ENCODE results near the gene SLC9A3.

The SLC9A3 gene

DNA sequence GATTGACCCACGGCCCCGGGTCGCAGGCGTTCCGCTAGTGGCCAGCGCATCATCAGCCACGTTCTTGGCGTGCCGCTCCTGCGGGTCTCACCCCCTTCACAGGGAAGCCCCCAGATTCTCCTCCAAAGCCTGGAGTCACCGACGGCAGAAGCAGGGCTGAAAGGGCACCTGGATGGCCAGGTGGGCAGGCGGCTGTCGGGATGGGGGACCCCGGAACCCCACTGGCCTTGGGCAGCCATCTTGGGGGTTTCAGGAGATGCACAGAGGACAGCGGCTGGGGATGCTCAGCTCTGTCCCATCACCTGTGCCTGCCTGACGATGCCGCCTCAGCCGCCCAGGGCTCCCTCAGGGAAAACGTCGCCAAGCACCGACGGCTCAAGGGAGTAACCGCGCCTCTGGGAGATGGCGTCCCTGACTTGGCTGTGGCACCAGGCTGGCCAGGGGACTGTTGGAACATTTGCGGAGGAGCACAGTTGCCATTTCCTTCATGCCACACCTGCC is 14.1 kb upstream of the SLC9A3 start:
- DNase-seq, result no peak
- ATAC-seq (ENCODE audit: insufficient read depth, low read depth), result no peak
- no peak for TF ChIP-seq CTCF (IDR thresholded peaks at IDR 0.05; ENCODE audit: borderline replicate concordance, extremely low read depth, low read length, poor library complexity, severe bottlenecking)
- TF ChIP-seq EZH2 (IDR thresholded peaks at IDR 0.05; ENCODE audit: borderline replicate concordance, low read depth, low read length, severe bottlenecking), result no peak

GRCh38 chr5:537621-538071 is 13.4 kb upstream of the SLC9A3 start:
- Histone ChIP-seq H2AFZ (ENCODE audit: low read depth, low read length) (no peak overlapping the region), H3K4me3 (ENCODE audit: low read depth in 1 of 2, low read length in 2 of 2) (no peak overlapping the region), H3K79me2 (ENCODE audit: insufficient read depth, low read length) (no peaks in the 10 kb centered on the region), H3K9ac (ENCODE audit: low read depth, low read length) (no peak overlapping the region), H3K36me3 (ENCODE audit: insufficient read depth, low read length) (no peaks in the 10 kb centered on the region), H3K4me1 (ENCODE audit: insufficient read depth, low read length) (no peaks in the 10 kb centered on the region), H3K4me2 (ENCODE audit: insufficient read depth, low read length) (no peak overlapping the region), H3K27ac (ENCODE audit: low read length) (no peak overlapping the region), H3K27me3 (ENCODE audit: insufficient read depth, low read length, poor library complexity) (no peaks in the 10 kb centered on the region), H4K20me1 (ENCODE audit: insufficient read depth, low read length) (no peaks in the 10 kb centered on the region), H3K9me3 (ENCODE audit: insufficient read depth, low read length, severe bottlenecking) (no peaks in the 10 kb centered on the region)
- TF ChIP-seq CTCF (IDR thresholded peaks at IDR 0.05; ENCODE audit: borderline replicate concordance, extremely low read depth, low read length, poor library complexity, severe bottlenecking) (no peak), EZH2 (IDR thresholded peaks at IDR 0.05; ENCODE audit: borderline replicate concordance, low read depth, low read length, severe bottlenecking) (no peak)
- ATAC-seq (ENCODE audit: insufficient read depth, low read depth) (no peak), DNase-seq (no peak)

More for the DNA sequence above, 14.1 kb upstream of the SLC9A3 start:
- Histone ChIP-seq H3K27ac (ENCODE audit: low read length) (no peak overlapping the region), H3K4me2 (ENCODE audit: insufficient read depth, low read length) (no peak overlapping the region), H3K4me1 (ENCODE audit: insufficient read depth, low read length) (no peaks in the 10 kb centered on the region), H3K9ac (ENCODE audit: low read depth, low read length) (no peak overlapping the region), H4K20me1 (ENCODE audit: insufficient read depth, low read length) (no peaks in the 10 kb centered on the region), H3K27me3 (ENCODE audit: insufficient read depth, low read length, poor library complexity) (no peaks in the 10 kb centered on the region), H2AFZ (ENCODE audit: low read depth, low read length) (no peak overlapping the region), H3K36me3 (ENCODE audit: insufficient read depth, low read length) (no peaks in the 10 kb centered on the region), H3K79me2 (ENCODE audit: insufficient read depth, low read length) (no peaks in the 10 kb centered on the region), H3K9me3 (ENCODE audit: insufficient read depth, low read length, severe bottlenecking) (no peaks in the 10 kb centered on the region), H3K4me3 (ENCODE audit: low read depth in 1 of 2, low read length in 2 of 2) (no peak overlapping the region)

- no peak for DNase-seq
- no peaks in the 10 kb centered on the region for H3K27me3 ChIP-seq (ENCODE audit: insufficient read depth, low read length, poor library complexity)
Measured at GRCh38 chr5:537098-537497, 12.8 kb upstream of the SLC9A3 start.

More at GRCh38 chr5:537098-537497, 12.8 kb upstream of the SLC9A3 start:
- TF ChIP-seq EZH2 (IDR thresholded peaks at IDR 0.05; ENCODE audit: borderline replicate concordance, low read depth, low read length, severe bottlenecking) (no peak), CTCF (IDR thresholded peaks at IDR 0.05; ENCODE audit: borderline replicate concordance, extremely low read depth, low read length, poor library complexity, severe bottlenecking) (no peak)
- Histone ChIP-seq H3K4me3 (ENCODE audit: low read depth in 1 of 2, low read length in 2 of 2) (no peak overlapping the region), H4K20me1 (ENCODE audit: insufficient read depth, low read length) (no peaks in the 10 kb centered on the region), H3K36me3 (ENCODE audit: insufficient read depth, low read length) (no peaks in the 10 kb centered on the region), H3K4me2 (ENCODE audit: insufficient read depth, low read length) (no peak overlapping the region), H3K9ac (ENCODE audit: low read depth, low read length) (no peak overlapping the region), H3K79me2 (ENCODE audit: insufficient read depth, low read length) (no peaks in the 10 kb centered on the region), H3K4me1 (ENCODE audit: insufficient read depth, low read length) (no peaks in the 10 kb centered on the region), H3K27ac (ENCODE audit: low read length) (no peak overlapping the region), H2AFZ (ENCODE audit: low read depth, low read length) (no peak overlapping the region), H3K9me3 (ENCODE audit: insufficient read depth, low read length, severe bottlenecking) (no peaks in the 10 kb centered on the region)
- ATAC-seq (ENCODE audit: insufficient read depth, low read depth), result no peak

Data from DND-41 (cell line).